Activated naive CD4-positive, alpha-beta T cell treated with Interleukin-2 at 50 U/mL for 16 hours (primary cell): ENCODE measurements around the gene CP.
"Not testable (repeated sequence)": the region's sequence is repeated elsewhere in the genome, so short reads cannot be mapped to it uniquely, and the experiment has no call there.

Experiments
- DNase-seq: peaks from one replicate; pipeline ENCODE4 v3.0.0-alpha.2; 2020

The CP gene

DNA sequence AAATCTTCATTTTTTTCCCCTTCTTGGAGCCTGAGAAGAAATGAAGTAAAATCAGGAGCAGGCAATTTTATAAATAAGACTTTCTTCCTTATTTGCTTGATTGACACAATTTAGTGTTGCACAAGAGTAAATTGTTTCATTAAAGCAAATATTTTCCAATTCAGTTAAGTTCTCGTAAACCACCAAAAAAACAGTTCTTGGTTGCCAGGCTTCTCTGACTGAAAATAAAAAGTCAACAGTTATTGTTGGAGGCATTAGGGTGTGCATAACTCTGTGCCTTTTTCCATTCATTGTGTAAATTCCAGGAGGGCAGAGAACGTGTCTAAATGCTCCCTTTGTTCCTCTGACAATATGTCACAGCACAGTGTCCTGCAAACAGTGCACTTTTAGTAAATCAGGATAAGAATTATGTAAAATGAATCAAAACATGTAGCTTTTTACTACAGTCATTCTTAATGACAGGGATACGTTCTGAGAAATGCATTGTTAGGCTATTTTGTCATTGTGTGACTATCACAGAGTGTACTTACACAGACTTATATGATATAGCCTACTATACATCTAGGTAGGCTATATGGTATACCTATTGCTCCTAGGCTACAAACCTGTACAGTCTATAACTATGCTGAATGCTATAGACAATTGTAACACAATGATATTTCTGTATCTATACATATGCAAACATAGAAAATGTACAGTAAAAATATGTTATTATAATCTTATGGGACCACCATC, at the start of gene CP:
Gene CP (minus strand): TSS at position 47 of the 735 bp plus-strand sequence. CDS start 37 bp downstream, at position 10.
- no peak for DNase-seq

DNA sequence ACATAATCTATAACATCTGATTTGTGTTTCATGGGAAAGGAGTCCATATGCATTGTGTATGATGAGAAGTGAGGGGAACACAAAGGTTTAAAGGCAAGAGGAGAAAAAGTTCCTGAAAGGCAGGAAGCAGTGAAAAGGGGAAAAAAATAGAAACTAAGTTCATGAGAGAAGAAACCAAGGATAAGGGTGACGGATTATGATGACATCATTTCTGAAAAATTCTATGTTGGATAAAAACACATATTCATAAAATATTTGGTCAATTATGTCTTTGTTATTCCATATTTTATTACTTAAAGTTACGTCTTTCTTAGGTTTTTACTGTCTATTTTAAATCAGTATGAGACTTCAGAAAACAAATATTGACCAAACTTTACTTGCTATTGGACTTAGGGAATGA, 48.6 kb upstream of the CP start:
- DNase-seq, result no peak

DNA sequence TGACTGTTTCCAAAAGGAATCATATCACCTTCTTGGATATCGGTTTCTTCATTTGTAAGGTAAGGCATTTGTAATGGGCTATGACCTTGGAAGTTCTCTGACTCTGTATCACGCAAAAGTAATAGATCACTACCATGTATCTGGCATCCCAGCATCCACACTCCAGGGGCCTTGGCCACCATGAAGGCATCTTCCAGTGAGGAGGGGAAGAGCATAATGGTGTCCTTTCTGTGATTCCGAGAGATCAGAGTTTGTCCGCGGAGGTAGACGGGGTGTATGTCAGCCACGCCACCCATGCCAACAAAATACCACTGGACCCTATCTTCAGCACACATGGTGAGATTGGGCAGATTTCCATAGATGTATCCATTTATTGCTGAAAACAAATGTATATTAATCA, 48.1 kb upstream of the CP start:
- DNase-seq, result no peak

DNA sequence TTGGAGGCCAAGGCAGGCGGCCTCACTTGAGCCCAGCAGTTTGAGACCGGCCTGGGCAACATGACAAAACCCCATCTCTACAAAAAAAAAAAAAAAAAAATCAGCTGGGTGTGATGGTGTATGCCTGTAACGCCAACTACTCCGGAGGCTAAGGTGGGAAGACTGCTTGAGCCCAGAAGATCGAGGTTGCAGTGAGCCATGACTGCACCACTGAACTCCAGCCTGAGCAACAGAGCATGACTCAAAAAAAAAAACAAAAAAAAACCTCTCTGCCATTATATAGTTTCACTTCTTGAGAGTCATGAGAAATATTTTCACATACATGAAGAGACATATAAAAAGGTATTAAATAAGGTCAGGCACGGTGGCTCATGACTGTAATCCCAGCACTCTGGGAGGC, 45.9 kb upstream of the CP start:
- DNase-seq, result no peak

DNA sequence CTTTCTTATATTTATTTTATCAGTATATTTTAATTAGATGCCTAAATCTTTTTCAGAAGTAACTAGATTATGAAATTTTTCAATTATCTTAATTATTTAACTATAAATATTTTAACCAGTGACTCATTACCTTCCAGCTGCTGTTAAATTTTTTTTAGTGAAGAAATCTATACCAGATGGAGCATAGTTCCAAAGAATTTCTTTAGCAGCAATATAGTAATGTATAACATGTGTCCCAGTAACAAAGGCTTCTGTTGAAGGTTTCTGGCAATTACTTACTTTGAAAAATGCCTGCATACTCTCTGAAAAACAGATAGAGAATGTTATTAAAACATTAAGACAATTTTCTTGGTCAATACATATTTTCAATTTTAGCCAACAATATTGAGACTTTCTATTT, 45.1 kb upstream of the CP start:
- no peak for DNase-seq

DNA sequence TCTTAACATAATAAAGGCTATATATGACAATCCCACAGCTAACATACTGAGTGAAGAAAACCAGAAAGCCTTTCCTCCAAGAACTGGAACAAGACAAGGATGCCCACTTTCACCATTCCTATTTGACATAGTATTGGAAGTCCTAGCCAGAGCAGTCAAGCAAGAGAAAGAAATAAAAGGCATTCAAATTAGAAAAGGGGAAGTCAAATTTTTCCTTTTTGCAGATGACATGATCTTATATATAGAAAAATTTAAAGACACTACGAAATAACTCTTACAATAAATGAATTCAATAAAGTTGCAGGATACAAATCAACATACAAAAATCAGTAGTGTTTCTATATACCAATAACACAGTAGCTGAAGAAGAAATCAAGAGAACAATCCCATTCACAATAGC, 42.2 kb upstream of the CP start:
- no peak for DNase-seq

DNA sequence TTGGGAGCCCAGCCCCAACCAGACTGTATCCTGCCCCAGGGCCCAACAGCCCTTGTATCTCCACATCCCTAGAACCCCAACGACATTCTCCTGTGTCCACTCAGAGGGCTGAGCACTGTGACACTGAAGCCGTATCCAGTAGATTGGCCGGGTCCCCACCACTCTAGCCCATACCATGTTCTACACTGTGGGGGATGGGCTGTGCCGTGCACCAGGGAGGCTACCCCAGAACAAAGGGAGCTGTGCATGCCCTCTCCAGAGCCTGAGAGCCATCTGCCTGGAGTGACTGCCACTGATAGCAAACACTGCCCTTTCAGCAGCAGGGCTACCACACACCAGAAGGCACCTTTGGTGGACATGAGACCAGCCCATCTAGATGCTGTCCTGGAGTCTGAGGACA, 37.1 kb upstream of the CP start:
- DNase-seq, result no peak

DNA sequence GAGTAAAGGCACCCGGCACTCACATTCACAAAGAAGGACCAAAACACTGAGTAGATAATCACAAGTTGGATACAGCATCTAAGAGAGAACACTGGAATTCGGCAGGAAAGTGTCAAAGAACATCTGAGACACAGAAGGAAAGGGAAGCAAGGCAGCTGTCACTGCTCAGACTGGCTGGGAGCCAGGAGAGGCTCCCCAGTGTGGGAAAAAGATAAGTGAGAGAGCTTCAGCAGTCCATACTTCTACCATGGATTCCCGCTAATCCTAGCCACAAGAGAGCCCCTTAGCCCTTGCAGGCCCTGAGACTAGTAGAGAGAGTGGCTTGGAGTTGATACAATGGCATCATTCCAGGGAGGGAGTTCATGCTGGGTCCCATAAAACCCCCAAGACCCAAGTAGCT, 36.7 kb upstream of the CP start:
- DNase-seq, result no peak

DNA sequence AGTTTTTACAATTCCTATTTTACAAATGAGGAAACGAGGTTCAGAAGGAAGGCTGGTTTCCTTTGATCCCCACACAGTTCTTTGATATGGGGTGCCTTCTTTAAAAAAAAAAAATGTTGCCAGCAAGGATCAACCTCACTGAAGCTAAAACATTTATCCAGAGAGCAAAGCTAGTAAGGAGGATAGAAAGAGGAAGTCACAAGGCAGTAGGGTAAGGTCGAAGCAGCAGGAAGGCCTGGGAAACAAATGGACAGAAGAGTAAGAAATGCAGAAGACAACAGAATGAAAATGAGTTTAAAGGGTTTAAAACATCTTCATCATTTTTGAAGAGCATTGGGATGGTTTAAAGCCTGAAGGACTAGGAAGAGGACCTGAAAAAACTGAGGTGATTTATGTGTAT, 30.6 kb upstream of the CP start:
- no peak for DNase-seq

DNA sequence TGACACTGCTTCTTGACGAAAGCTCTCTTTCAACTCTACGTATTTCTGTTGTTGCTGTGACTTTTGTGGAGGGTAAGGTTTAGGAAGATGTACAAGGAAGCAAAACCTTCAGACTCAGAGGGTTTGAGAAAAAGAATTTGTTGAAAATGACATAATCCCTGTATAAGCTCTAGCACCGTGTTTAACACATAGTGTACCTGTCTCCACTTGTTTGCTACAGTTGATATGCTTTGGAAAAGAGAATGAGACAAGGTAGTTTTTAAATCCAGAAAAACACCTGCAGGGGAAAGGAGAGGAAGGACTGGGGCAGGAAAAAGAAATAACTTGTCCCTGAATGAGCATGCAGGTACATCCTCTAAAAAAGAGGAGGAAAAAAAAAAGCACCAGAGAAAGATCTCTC, 29.6 kb upstream of the CP start:
- DNase-seq, result no peak

DNA sequence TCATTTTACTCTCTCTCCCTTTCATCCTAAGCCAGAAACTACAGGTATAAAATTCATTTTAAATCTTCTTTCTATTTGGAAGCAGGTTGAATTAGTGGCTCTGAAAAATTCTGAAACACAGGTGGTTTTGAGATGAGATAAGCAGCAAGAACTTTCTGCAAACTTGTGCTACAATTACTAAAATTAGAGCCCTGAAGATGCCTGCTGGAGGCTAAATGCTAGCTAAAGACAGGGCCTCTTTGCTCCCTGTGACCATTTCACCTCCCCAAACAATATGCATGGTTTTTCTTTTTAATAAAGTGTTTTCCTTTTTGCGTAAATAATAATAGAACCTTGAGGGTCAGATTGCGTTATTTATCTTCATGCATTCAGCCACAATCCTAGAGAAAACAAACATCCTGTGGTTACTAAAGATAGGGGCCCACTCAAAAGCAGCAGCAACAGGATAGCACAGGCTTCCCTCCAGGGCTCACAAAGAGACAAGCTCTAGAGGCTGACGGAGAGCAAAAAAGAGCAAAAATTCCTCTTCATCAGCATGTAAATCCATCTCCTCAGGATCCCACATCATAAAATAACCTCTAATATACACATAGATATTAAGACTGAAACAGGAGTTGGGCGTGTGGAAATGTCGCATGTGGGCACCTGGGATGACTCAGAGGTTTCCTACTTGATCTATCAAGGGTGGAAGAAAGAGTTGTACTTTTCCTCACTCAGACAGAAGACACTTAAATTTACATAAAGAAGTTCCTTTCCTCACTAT, 26.5 kb upstream of the CP start:
- peak; percentile 39 for DNase-seq

DNA sequence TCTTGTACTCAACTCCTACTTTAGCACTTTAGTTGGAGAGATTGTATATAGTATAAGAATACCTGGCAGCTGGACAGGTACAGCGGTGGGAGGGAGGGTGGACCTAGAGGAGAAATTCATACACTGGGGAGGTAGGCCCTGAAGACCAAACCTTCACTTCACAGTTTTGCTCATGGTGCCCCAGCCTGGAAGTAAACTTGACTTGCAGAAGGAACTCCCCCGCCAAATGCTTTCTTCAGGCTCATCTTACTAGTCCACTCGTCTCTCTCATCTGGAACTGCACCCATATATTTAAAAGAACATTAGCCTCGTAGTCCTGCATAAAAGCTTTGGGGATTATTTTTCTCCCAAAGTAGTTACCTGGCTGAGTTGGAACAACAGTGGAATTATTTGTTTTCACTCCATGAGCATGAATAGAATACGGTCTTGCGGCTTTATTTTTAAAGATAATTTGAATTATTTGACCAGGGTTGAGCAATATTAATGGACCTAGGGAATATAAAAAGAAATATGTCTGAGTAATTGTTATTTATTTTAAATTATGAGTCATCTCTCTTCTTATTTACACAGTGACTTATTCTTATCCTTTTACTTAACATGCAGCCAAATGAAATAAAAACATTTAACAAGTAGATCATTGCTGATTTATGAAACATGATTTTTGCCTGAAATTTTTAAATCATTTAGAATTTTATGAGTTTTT, 25.5 kb upstream of the CP start:
- no peak for DNase-seq

DNA sequence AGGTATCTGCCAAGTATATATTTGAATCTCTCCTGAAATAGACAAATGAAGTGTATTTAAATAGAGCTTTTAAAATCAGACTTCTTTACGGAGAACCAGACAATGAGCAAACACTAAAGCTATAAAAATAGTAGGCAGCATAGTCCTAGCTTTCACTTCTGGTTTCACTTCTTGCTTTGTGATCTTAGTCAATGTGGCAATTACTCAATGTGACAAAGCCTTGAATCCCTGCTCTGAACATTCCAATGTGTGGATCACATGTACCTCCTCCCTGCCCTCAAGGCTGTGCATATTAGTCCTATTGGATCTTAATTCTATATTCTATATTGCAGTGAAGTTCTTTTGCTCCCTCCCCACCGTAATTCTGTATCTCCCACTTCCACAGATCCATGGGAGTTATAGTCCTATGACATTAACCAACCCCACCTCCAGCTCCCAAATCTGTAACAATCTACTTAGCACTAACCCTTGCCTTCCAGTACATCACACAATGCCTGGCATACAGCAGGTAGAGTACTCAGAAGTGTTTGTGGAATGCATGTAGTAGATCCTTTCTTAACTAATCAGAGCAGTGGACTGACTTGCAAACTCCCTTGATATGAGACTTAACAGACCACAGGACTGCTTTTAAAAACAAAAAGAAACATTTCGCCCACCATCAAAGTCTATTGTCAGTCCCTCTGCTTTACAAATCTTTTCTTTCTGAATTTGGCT, 24.3 kb upstream of the CP start:
- DNase-seq, result no peak

DNA sequence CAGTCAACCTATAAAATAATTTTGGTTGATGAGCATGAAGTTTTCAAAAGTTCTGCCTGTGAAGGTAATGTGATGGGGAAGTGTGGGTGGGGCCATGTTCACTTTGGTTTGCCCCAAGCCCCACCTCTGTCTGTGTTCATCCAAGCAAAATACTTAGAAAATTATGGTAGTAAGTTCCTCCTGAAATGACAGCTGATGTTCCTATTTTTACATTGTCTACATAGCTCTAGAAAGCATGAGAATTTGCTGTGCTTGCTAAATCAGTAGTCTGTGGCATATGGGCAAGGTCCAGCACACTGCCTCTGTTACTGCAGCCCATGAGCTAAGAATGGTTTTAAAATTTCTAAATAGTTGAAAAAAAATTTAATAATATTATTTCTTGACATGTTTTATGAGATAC, 21.9 kb upstream of the CP start:
- no peak for DNase-seq

DNA sequence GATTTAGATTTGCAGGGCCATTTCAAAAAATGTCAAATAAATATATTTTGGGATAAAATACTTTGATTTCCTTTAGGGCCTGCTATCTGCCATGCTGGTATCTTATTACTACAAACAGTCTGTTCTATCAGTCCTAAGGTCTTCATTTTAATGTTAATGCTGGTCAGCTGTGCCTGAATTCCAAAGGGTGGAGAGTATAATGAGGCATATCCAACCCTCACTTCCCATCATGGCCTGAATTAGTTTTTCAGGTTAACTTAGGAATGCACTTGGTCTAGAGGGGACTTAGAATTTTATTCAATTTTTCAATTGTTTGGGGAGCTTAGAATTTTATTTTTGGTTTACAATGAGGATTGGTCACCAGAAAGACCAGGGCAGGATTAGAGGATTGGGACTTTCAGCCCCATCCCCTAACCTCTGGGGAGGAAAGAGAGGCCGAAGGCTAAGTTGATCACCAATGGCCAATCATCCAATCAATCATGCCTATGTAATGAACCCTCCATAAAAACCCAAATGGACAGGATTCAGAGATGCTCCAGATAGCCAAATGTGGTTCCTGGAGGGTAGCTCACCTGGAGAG, 17.8 kb upstream of the CP start:
- no peak for DNase-seq

DNA sequence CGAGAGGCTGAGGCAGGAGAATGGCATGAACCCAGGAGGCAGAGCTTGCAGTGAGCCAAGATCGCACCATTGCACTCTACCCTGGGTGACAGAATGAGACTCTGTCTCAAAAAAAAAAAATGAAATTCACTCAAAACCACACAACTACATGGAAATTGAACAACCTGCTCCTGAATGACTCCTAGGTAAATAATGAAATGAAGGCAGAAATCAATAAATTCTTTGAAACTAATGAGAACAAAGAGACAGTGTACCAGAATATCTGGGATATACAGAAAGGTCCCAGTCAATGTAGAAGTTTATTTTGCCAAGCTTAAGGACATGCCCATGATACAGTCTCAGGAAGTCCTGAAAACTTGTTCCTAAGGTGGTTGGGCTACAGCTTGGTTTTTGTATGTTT, 16.6 kb upstream of the CP start:
- DNase-seq, result not testable (repeated sequence)

DNA sequence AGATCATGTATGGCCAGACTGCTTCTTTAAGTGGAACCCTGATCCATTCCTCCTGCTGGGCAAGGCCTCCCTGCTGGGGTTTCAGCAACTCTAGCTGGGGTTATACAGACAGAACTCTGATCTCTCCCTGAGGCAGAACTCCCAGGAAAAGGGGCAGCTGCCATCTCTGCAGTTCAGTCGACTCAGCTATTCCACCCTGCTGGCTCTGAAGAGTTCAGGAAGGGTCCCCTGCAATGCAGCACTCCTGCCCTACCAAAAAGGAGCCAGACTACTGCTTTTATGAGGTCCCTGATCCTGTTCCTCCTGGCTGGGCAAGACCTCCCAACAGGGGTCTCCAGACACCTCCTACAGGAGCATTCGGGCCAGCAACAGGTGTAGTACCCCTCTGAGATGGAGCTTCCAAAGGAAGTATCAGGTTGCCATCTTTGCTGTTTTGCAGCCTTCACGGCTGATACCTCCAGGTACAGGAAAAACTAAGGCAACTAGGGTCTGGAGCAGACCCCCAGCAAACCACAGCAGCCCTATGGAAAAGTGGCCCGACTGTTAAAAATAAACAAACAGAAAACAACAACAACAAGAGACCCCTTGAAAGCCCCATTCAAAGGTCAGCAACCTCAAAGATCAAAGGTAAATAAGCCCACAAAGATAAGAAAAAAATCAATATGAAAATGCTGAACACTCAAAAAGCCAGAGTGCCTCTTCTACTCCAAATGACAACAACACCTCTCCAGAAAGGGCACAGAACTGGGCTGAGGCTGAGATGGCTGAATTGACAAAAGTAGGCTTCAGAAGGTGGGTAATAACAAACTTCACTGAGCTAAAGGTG, 14.2 kb upstream of the CP start:
- DNase-seq, result no peak

DNA sequence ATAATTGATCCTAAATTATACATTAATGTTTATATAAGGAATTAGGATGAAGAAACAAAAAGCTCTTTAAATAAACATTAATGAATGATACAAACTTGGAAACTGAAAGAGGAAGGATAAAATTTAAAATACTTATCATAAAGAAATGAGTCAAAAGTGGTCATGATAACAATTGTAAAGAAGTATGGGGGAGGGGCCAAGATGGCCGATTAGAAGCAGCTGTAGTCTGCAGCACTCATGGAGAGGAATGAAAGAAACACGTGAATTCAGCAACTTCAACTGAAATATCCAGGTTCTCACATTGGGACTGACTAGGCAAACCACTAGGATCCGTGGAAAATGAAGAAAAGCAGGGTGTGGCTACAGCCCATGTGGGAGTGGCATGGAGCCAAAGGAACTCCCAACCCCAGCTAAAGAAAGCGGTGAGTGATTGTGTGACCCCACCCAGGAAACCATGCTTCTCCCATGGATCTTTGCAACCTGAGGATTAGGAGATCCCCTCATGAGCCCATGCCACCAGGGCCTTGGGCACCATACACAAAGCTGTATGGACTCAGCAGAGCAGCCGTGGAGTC, 13.1 kb upstream of the CP start:
- no peak for DNase-seq

DNA sequence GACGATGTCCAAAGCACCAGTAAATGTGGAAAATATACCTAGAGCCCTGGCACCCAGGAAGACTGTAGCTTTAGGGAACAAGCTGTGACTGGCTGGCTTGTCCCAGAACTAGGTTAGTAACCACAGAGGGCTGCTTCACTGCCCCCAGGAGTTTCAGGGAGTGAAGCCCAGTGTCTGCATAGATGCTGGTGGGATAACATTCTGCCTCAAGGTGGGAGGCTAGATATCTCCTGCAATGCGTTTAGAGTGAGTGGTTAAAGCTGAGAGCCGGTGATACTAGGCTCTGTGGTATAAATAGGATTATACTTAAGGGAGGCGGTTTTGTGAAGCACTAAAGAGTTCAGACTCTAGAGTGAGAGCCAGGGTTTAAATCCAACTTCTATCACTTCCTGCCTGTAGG, 11.7 kb upstream of the CP start:
- DNase-seq, result no peak

DNA sequence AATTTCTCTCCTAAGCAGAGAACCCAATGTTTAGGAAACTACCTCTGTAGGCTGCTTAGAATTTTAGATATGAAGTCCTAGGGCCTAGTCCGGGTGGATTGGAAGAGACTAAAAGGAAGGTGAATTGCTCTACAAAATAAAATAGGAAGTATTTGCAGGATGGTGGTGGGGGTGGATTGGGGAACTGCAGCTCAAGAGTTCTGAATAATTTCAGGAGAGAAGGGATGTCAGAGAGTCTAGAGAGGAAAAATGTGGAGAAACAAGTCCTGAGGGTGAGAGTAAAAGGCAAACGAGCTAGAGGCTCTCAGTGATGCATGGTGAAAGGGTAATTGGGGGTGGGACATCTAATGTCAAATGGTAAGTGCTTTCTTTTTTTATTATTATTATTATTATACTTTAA, 10.2 kb upstream of the CP start:
- DNase-seq, result no peak

DNA sequence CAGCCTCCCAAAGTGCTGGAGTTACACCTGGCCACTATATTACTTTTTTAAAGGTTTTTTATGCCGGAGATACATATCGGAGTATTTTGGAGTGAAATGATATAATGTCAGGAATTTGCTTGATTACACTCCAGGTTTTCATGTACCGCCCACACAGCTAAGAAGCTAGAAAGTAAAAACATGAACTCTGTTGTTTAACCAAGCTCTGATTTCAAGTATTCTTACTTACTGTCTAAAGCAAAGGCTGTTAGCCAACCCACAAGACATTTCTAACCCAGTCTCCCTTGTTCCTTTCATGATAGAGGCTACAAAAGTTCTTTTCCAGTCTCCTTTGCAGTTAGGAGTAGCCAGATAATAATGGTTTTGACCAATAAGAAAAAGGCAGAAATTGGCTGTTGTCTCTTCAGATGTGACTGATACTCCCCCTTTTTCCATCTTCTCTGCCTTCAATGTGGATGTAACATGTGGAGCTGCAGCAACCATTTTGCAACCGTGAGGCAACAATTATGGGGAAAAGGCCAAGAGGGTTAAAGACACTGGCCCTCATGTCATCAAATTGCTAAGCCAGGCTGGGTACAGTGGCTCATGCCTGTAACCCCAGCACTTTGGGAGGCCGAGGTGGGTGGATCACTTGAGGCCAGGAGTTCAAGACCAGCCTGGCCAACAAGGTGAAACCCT, 6.1 kb upstream of the CP start:
- DNase-seq, result no peak
